C4-2B (cell line): ENCODE data around the gene DLG1.

Experiments
- CTCF ChIP-seq: fragments of 450-650 bp; conservative IDR thresholded peaks from 2 replicates; pipeline ENCODE4 v1.5.1; 2017; ENCODE audit warnings: mild to moderate bottlenecking
- ZFX ChIP-seq: fragments of 450-650 bp; IDR thresholded peaks from 2 replicates; pipeline ENCODE4 v1.6.1; 2017

GRCh38 chr3:197339841-197340520, 41.6 kb upstream of the DLG1 start:
- TF ChIP-seq CTCF: no peak
- TF ChIP-seq ZFX: no peak
